Peyer's patch (tissue), 4 donors: Measurements from ENCODE around the gene PABPC4L. TPM values are rescaled to one million over a fixed set of nuclear protein-coding genes. Genes with fewer than 3 reads are reported as not detected.

Source experiments
- DNase-seq, 3 donors: peaks; one replicate each; pipeline ENCODE4 v3.0.0-alpha.2; 2017 to 2019
- H3K27ac ChIP-seq, 4 donors: fragments of 200-600 bp; sonication (generic); one replicate each; pipeline ENCODE4 v1.5.1; 2016 to 2019
- H3K27me3 ChIP-seq, 2 donors: fragments of 200-600 bp; sonication (generic); one replicate each; pipeline ENCODE4 v1.5.1; 2019
- H3K36me3 ChIP-seq, 3 donors: fragments of 200-600 bp; sonication (generic); one replicate each; pipeline ENCODE4 v1.5.1; 2016 to 2019
- H3K4me1 ChIP-seq, 4 donors: fragments of 200-600 bp; sonication (generic); one replicate each; pipeline ENCODE4 v1.5.1; 2016 to 2019
- H3K4me3 ChIP-seq, 4 donors: fragments of 200-600 bp; sonication (generic); 1 replicate in 3 of 4; 2 replicates in 1 of 4; pipeline ENCODE4 v1.5.1; 2016 to 2019; ENCODE audit warnings: mild to moderate bottlenecking in 1 of 4
- H3K9me3 ChIP-seq, 4 donors: fragments of 200-600 bp; sonication (generic); one replicate each; pipeline ENCODE4 v1.5.1; 2016 to 2019; ENCODE audit warnings: mild to moderate bottlenecking in 1 of 4
- CTCF ChIP-seq, 6 experiments: fragments of 450-650 bp in 4 of 6; fragments of 200-600 bp in 2 of 6; sonication (generic) in 1 of 6; IDR thresholded peaks; one replicate each; pipeline ENCODE4 v1.5.1; 2017 to 2019; ENCODE audit warnings: antibody characterized with exemption in 6 of 6, mild to moderate bottlenecking in 3 of 6, moderate library complexity in 1 of 6
- POLR2A ChIP-seq, 2 donors: fragments of 450-650 bp; IDR thresholded peaks; one replicate each; pipeline ENCODE4 v1.5.1; 2017; ENCODE audit warnings: antibody characterized with exemption in 2 of 2, mild to moderate bottlenecking in 2 of 2, moderate library complexity in 2 of 2
- total RNA-seq, 4 donors: library from RNA; depleted of rRNA; stranded (reverse); fragments of >200 nt; gene quantifications; one replicate each; pipeline ENCODE4 v1.1.0, GENCODE V29; 2016

PABPC4L gene
- total RNA-seq, 4 donors from 2014 or later: 1.7 TPM; not detected in 3

- no peak for DNase-seq
- no peaks in the 10 kb centered on the region for H3K27me3 ChIP-seq
- H3K4me3 ChIP-seq: no peak overlapping the region
- no peaks in the 10 kb centered on the region for H3K36me3 ChIP-seq
- no peaks in the 10 kb centered on the region for H3K9me3 ChIP-seq
- TF ChIP-seq POLR2A (IDR thresholded peaks at IDR 0.05) (no peak), CTCF (IDR thresholded peaks at IDR 0.05) (no peak)
- H3K4me1 ChIP-seq: no peaks in the 10 kb centered on the region
- H3K27ac ChIP-seq: no peak overlapping the region
Observed at GRCh38 chr4:134189480-134189879, 12.1 kb downstream of the PABPC4L start.

- Histone ChIP-seq H3K27me3 (no peaks in the 10 kb centered on the region), H3K9me3 (no peaks in the 10 kb centered on the region), H3K36me3 (no peaks in the 10 kb centered on the region), H3K27ac (no peak overlapping the region), H3K4me1 (no peaks in the 10 kb centered on the region), H3K4me3 (no peak overlapping the region)
- TF ChIP-seq POLR2A (IDR thresholded peaks at IDR 0.05) (no peak), CTCF (IDR thresholded peaks at IDR 0.05) (no peak)
- DNase-seq: no peak
Observed at GRCh38 chr4:134178706-134179105, 22.9 kb downstream of the PABPC4L start.

- DNase-seq: no peak
- H3K4me3 ChIP-seq: no peak overlapping the region
- no peaks in the 10 kb centered on the region for H3K27me3 ChIP-seq
- no peaks in the 10 kb centered on the region for H3K9me3 ChIP-seq
- no peak overlapping the region for H3K27ac ChIP-seq
- TF ChIP-seq POLR2A (IDR thresholded peaks at IDR 0.05): no peak
- no peak for TF ChIP-seq CTCF (IDR thresholded peaks at IDR 0.05)
- H3K36me3 ChIP-seq: no peaks in the 10 kb centered on the region
- no peaks in the 10 kb centered on the region for H3K4me1 ChIP-seq
Observed at GRCh38 chr4:134174271-134174670, 27.3 kb downstream of the PABPC4L start.

DNA sequence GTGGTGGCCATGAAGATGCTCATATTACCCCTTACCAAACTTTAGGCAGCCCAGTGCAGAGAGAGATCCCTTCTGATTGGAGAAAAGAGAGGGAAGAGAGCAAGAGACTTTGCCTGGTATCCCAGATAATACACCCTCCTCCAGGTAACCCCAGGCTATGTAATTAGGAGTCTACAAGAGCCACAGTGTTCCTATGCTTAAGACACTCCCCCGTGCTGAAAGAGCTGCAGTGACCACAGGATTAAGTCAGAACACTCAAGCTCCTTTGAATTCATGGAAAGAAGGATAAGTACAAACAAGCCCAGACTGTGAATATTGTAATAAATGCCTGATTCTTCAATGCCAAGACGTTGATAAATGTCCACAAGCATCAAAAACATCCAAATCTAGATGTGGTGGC lies 41.4 kb downstream of the PABPC4L start:
- no peaks in the 10 kb centered on the region for H3K36me3 ChIP-seq
- no peaks in the 10 kb centered on the region for H3K4me1 ChIP-seq
- no peaks in the 10 kb centered on the region for H3K9me3 ChIP-seq
- no peaks in the 10 kb centered on the region for H3K27me3 ChIP-seq
- no peak overlapping the region for H3K27ac ChIP-seq
- TF ChIP-seq CTCF (IDR thresholded peaks at IDR 0.05): no peak
- no peak for TF ChIP-seq POLR2A (IDR thresholded peaks at IDR 0.05)
- no peak for DNase-seq
- H3K4me3 ChIP-seq: no peak overlapping the region

DNA sequence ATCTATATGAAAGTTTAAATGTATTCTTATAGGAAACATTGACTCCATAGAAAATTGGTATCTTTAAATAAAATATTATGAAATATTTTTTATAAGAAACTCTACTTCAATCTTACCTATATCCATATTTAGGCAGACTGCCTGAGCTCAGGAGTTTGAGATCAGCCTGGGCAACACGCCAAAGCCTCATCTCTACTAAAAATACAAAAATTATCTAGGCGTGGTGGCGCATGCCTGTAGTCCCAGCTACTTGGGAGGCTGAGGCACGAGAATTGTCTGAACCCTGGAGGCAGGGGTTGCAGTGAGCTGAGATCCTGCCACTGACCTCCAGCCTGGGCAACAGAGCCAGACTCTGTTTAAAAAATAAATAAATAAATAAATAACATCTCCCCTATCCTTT lies 47.5 kb downstream of the PABPC4L start:
- no peak for DNase-seq
- no peaks in the 10 kb centered on the region for H3K9me3 ChIP-seq
- no peak overlapping the region for H3K4me3 ChIP-seq

More for the DNA sequence above, 47.5 kb downstream of the PABPC4L start:
- H3K4me1 ChIP-seq: no peaks in the 10 kb centered on the region
- H3K36me3 ChIP-seq: no peaks in the 10 kb centered on the region
- no peaks in the 10 kb centered on the region for H3K27me3 ChIP-seq
- no peak overlapping the region for H3K27ac ChIP-seq
- TF ChIP-seq POLR2A (IDR thresholded peaks at IDR 0.05) (no peak), CTCF (IDR thresholded peaks at IDR 0.05) (no peak)
